ENCODE results near the gene DDX11. TPM values are rescaled to one million over a fixed set of nuclear protein-coding genes. Genes with fewer than 3 reads are reported as not detected.
"Not testable (repeated sequence)": the region's sequence is repeated elsewhere in the genome, so short reads cannot be mapped to it uniquely, and the experiment has no call there.

DDX11 gene
- total and polyA plus RNA-seq, 2 donors (not counting 1 experiment from before 2014, with no cell fraction given): 4.4 to 13.2 TPM

- H3K4me1 ChIP-seq (ENCODE audit: control insufficient read depth, extremely low read depth, insufficient read depth, low read length); H3K27ac ChIP-seq (ENCODE audit: insufficient read depth, low read length); H4K20me1 ChIP-seq (ENCODE audit: control insufficient read depth, extremely low read depth, insufficient read depth, low read length); DNase-seq (ENCODE audit: low read depth in 2 of 2); H3K27me3 ChIP-seq (ENCODE audit: control insufficient read depth, insufficient read depth, low read length); H3K4me2 ChIP-seq (ENCODE audit: extremely low read depth, insufficient read depth, low read length); H3K9me3 ChIP-seq (ENCODE audit: control insufficient read depth, insufficient read depth, low read depth, low read length); H2AFZ ChIP-seq (ENCODE audit: low read length); H3K36me3 ChIP-seq (ENCODE audit: control insufficient read depth, insufficient read depth, low read length); H3K9ac ChIP-seq (ENCODE audit: insufficient read depth, low read length); H3K79me2 ChIP-seq (ENCODE audit: control insufficient read depth, insufficient read depth, low read length): not testable (repeated sequence)
- H3K4me3 ChIP-seq (replicated peaks in 1 of 4; ENCODE audit: control extremely low read depth in 1 of 4, insufficient read depth in 1 of 4, low read depth in 3 of 4, low read length in 4 of 4): peak overlapping the region in 2 of 4 experiments; percentile 71 to 85
Measured at GRCh38 chr12:31072962-31073361, 698 bp upstream of the DDX11 start.

- peak overlapping the region; percentile 71 to 85 (median 78) for H3K4me3 ChIP-seq (replicated peaks in 1 of 4; ENCODE audit: control extremely low read depth in 1 of 4, insufficient read depth in 1 of 4, low read depth in 3 of 4, low read length in 4 of 4)
- H3K9me3 ChIP-seq (ENCODE audit: control insufficient read depth, insufficient read depth, low read depth, low read length); H3K4me1 ChIP-seq (ENCODE audit: control insufficient read depth, extremely low read depth, insufficient read depth, low read length); H4K20me1 ChIP-seq (ENCODE audit: control insufficient read depth, extremely low read depth, insufficient read depth, low read length); H3K79me2 ChIP-seq (ENCODE audit: control insufficient read depth, insufficient read depth, low read length); H3K27me3 ChIP-seq (ENCODE audit: control insufficient read depth, insufficient read depth, low read length); H3K36me3 ChIP-seq (ENCODE audit: control insufficient read depth, insufficient read depth, low read length): not testable (repeated sequence)
- peak; percentile 20 to 35 for TF ChIP-seq CTCF (conservative IDR thresholded peaks at IDR 0.05 in 1 of 2, IDR thresholded peaks at IDR 0.05 in 1 of 2; ENCODE audit: low read depth in 1 of 2, low read length in 2 of 2)
- peak overlapping the region; percentile 95 for H2AFZ ChIP-seq (ENCODE audit: low read length)
- peak overlapping the region; percentile 69 for H3K27ac ChIP-seq (ENCODE audit: insufficient read depth, low read length)
- peak in 1 of 2 donors; percentile 4 for DNase-seq (ENCODE audit: low read depth in 2 of 2)
- H3K4me2 ChIP-seq (ENCODE audit: extremely low read depth, insufficient read depth, low read length): peak overlapping the region; percentile 99
- peak overlapping the region; percentile 65 for H3K9ac ChIP-seq (ENCODE audit: insufficient read depth, low read length)
Measured at GRCh38 chr12:31074333-31074874, 744 bp downstream of the DDX11 start.

- H3K4me2 ChIP-seq (ENCODE audit: extremely low read depth, insufficient read depth, low read length); H3K27me3 ChIP-seq (ENCODE audit: control insufficient read depth, insufficient read depth, low read length); H3K36me3 ChIP-seq (ENCODE audit: control insufficient read depth, insufficient read depth, low read length); H3K4me3 ChIP-seq (replicated peaks in 1 of 4; ENCODE audit: control extremely low read depth in 1 of 4, insufficient read depth in 1 of 4, low read depth in 3 of 4, low read length in 4 of 4); H3K4me1 ChIP-seq (ENCODE audit: control insufficient read depth, extremely low read depth, insufficient read depth, low read length); DNase-seq (ENCODE audit: low read depth in 2 of 2); H2AFZ ChIP-seq (ENCODE audit: low read length); H3K27ac ChIP-seq (ENCODE audit: insufficient read depth, low read length); H3K9ac ChIP-seq (ENCODE audit: insufficient read depth, low read length); H3K9me3 ChIP-seq (ENCODE audit: control insufficient read depth, insufficient read depth, low read depth, low read length); H3K79me2 ChIP-seq (ENCODE audit: control insufficient read depth, insufficient read depth, low read length); H4K20me1 ChIP-seq (ENCODE audit: control insufficient read depth, extremely low read depth, insufficient read depth, low read length): not testable (repeated sequence)
Measured at GRCh38 chr12:31076150-31076549, 2.5 kb downstream of the DDX11 start.

GRCh38 chr12:31077095-31077494, 3.4 kb downstream of the DDX11 start:
- not testable (repeated sequence) for H3K27ac ChIP-seq (ENCODE audit: insufficient read depth, low read length); H4K20me1 ChIP-seq (ENCODE audit: control insufficient read depth, extremely low read depth, insufficient read depth, low read length)

GRCh38 chr12:31077998-31078397, 4.3 kb downstream of the DDX11 start:
- not testable (repeated sequence) for H4K20me1 ChIP-seq (ENCODE audit: control insufficient read depth, extremely low read depth, insufficient read depth, low read length); H3K4me3 ChIP-seq (replicated peaks in 1 of 4; ENCODE audit: control extremely low read depth in 1 of 4, insufficient read depth in 1 of 4, low read depth in 3 of 4, low read length in 4 of 4); H3K9ac ChIP-seq (ENCODE audit: insufficient read depth, low read length); H3K27ac ChIP-seq (ENCODE audit: insufficient read depth, low read length); H2AFZ ChIP-seq (ENCODE audit: low read length); H3K27me3 ChIP-seq (ENCODE audit: control insufficient read depth, insufficient read depth, low read length); H3K36me3 ChIP-seq (ENCODE audit: control insufficient read depth, insufficient read depth, low read length); H3K4me1 ChIP-seq (ENCODE audit: control insufficient read depth, extremely low read depth, insufficient read depth, low read length); H3K4me2 ChIP-seq (ENCODE audit: extremely low read depth, insufficient read depth, low read length); DNase-seq (ENCODE audit: low read depth in 2 of 2); H3K9me3 ChIP-seq (ENCODE audit: control insufficient read depth, insufficient read depth, low read depth, low read length); H3K79me2 ChIP-seq (ENCODE audit: control insufficient read depth, insufficient read depth, low read length)

More at GRCh38 chr12:31077095-31077494, 3.4 kb downstream of the DDX11 start:
- not testable (repeated sequence) for H3K9ac ChIP-seq (ENCODE audit: insufficient read depth, low read length); H3K9me3 ChIP-seq (ENCODE audit: control insufficient read depth, insufficient read depth, low read depth, low read length); DNase-seq (ENCODE audit: low read depth in 2 of 2); H3K4me3 ChIP-seq (replicated peaks in 1 of 4; ENCODE audit: control extremely low read depth in 1 of 4, insufficient read depth in 1 of 4, low read depth in 3 of 4, low read length in 4 of 4); H2AFZ ChIP-seq (ENCODE audit: low read length); H3K79me2 ChIP-seq (ENCODE audit: control insufficient read depth, insufficient read depth, low read length); H3K4me1 ChIP-seq (ENCODE audit: control insufficient read depth, extremely low read depth, insufficient read depth, low read length); H3K4me2 ChIP-seq (ENCODE audit: extremely low read depth, insufficient read depth, low read length); H3K36me3 ChIP-seq (ENCODE audit: control insufficient read depth, insufficient read depth, low read length); H3K27me3 ChIP-seq (ENCODE audit: control insufficient read depth, insufficient read depth, low read length)

GRCh38 chr12:31079421-31079820, 5.8 kb downstream of the DDX11 start:
- H3K4me1 ChIP-seq (ENCODE audit: control insufficient read depth, extremely low read depth, insufficient read depth, low read length); H3K27ac ChIP-seq (ENCODE audit: insufficient read depth, low read length); H3K9me3 ChIP-seq (ENCODE audit: control insufficient read depth, insufficient read depth, low read depth, low read length); H3K36me3 ChIP-seq (ENCODE audit: control insufficient read depth, insufficient read depth, low read length); H2AFZ ChIP-seq (ENCODE audit: low read length); H3K4me2 ChIP-seq (ENCODE audit: extremely low read depth, insufficient read depth, low read length); H3K9ac ChIP-seq (ENCODE audit: insufficient read depth, low read length); H3K79me2 ChIP-seq (ENCODE audit: control insufficient read depth, insufficient read depth, low read length); DNase-seq (ENCODE audit: low read depth in 2 of 2); H3K27me3 ChIP-seq (ENCODE audit: control insufficient read depth, insufficient read depth, low read length); H3K4me3 ChIP-seq (replicated peaks in 1 of 4; ENCODE audit: control extremely low read depth in 1 of 4, insufficient read depth in 1 of 4, low read depth in 3 of 4, low read length in 4 of 4); H4K20me1 ChIP-seq (ENCODE audit: control insufficient read depth, extremely low read depth, insufficient read depth, low read length): not testable (repeated sequence)

Measured in fibroblast of lung (primary cell).